Measurements from ENCODE around the gene MAP3K2. TPM values are rescaled to one million over a fixed set of nuclear protein-coding genes. Genes with fewer than 3 reads are reported as not detected.

Gene MAP3K2
- total and polyA plus RNA-seq, 2 experiments from 2014 or later: 10.2 to 23.5 TPM

DNA sequence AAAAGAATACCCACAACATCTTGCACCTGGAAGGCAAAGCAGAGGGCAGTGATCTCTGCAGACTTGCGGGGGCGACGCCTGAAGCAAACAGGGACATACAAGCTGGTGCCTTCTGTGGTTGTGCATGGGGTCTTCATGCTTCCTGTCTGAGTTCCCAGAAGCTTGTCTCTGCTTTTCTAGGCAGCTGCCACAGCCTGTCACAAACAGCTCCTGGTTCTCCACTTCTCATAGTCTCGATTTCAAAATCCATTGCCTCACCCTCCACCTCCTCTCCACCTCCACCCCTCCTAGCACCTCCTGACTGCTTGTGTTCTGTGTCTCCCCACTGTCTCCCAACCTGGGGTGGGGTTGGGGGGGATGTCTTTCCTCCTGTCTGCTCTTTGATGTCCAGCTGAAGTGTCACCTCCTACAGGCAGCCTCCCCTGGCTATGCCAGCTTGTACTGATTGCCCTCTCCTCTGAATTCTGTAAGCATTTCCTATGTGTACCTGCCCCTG lies 28.8 kb upstream of the MAP3K2 start (continued):
- no peak for TF ChIP-seq POLR2AphosphoS5 (IDR thresholded peaks at IDR 0.05; ENCODE audit: low read depth)
- TF ChIP-seq, protein P1, sequence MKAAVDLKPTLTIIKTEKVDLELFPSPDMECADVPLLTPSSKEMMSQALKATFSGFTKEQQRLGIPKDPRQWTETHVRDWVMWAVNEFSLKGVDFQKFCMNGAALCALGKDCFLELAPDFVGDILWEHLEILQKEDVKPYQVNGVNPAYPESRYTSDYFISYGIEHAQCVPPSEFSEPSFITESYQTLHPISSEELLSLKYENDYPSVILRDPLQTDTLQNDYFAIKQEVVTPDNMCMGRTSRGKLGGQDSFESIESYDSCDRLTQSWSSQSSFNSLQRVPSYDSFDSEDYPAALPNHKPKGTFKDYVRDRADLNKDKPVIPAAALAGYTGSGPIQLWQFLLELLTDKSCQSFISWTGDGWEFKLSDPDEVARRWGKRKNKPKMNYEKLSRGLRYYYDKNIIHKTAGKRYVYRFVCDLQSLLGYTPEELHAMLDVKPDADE (IDR thresholded peaks at IDR 0.05): no peak

GRCh38 chr2:127415593-127416505 lies 28.1 kb upstream of the MAP3K2 start:
- peaks cover 7% of the 10 kb centered on the region; the same call in 1 of the 3 replicates for H3K36me3 Mint-ChIP-seq (ENCODE audit: low read depth)
- H3K27ac Mint-ChIP-seq: no peak overlapping the region
- no peaks in the 10 kb centered on the region for H3K36me3 ChIP-seq (ENCODE audit: insufficient read depth)
- peaks cover 4% of the 10 kb centered on the region; the same call in 2 of the 3 replicates for H3K9me3 Mint-ChIP-seq
- DNase-seq (ENCODE audit: low spot score) (peak; percentile 95), ATAC-seq (peak; percentile 91)
- H3K27ac ChIP-seq (ENCODE audit: low read depth): no peak overlapping the region
- H3K27me3 Mint-ChIP-seq (ENCODE audit: insufficient read depth, low read depth, poor library complexity): peaks cover 33% of the 10 kb centered on the region
- H4K20me1 ChIP-seq (replicated peaks; ENCODE audit: insufficient read depth): no peaks in the 10 kb centered on the region; the same call in 1 of the 2 replicates
- 0 out of 2 replicates have a peak, but pooled peaks cover 4% of the 10 kb centered on the region for H3F3A ChIP-seq (replicated peaks; ENCODE audit: low read depth)
- H3K4me1 ChIP-seq (ENCODE audit: insufficient read depth): peaks cover 4% of the 10 kb centered on the region; the same call in 1 of the 2 replicates
- H3K4me2 ChIP-seq: peak overlapping the region; percentile 90
- no peaks in the 10 kb centered on the region for H3K9me2 ChIP-seq (ENCODE audit: insufficient read depth)
- no peaks in the 10 kb centered on the region for H3K79me2 ChIP-seq (replicated peaks; ENCODE audit: insufficient read depth)
- TF ChIP-seq REST (IDR thresholded peaks at IDR 0.05; ENCODE audit: unreplicated experiment) (no peak), STAT1 (IDR thresholded peaks at IDR 0.05; ENCODE audit: unreplicated experiment) (no peak), CREB1 (CRISPR knock-in tag; IDR thresholded peaks at IDR 0.05; ENCODE audit: low read depth) (peak; percentile 76), ZNF331 (CRISPR knock-in tag; IDR thresholded peaks at IDR 0.05; ENCODE audit: low read depth) (no peak), POLR2AphosphoS5 (IDR thresholded peaks at IDR 0.05; ENCODE audit: low read depth) (no peak), CTCF (conservative IDR thresholded peaks at IDR 0.05; ENCODE audit: low read depth in 2 of 2) (peak; percentile 70 to 84), ZNF462 (CRISPR knock-in tag; IDR thresholded peaks at IDR 0.05) (no peak)
- H2AFZ ChIP-seq: peak overlapping the region; percentile 100
- peaks cover 37% of the 10 kb centered on the region for H3K27me3 ChIP-seq (ENCODE audit: insufficient read depth)
- peak overlapping the region; percentile 66 for H3K4me3 ChIP-seq
- H3K4me1 Mint-ChIP-seq: peaks cover 10% of the 10 kb centered on the region
- peak overlapping the region; percentile 70 for H3K4me3 Mint-ChIP-seq
